Keratinocyte (primary cell): Measurements from ENCODE around the gene RTN1. TPM values are rescaled to one million over a fixed set of nuclear protein-coding genes. Genes with fewer than 3 reads are reported as not detected.

Source experiments
- DNase-seq: peaks from one replicate; pipeline ENCODE4 v3.0.0-alpha.2; 2011; ENCODE audit warnings: low read depth, missing footprints, low spot score
- FAIRE-seq: peaks from 2 replicates; lab custom pipeline; 2011; peaks lifted over from hg19 to GRCh38; lab: Jason Lieb, UNC
- H2AFZ ChIP-seq: 2 replicates; pipeline ENCODE4 v1.6.0; 2012; ENCODE audit warnings: low read length, control low read depth, inconsistent platforms; ENCODE audit not compliant: control insufficient read depth
- H3K27ac ChIP-seq: 2 replicates; pipeline ENCODE4 v1.5.1; 2011; ENCODE audit warnings: low read length; ENCODE audit not compliant: control insufficient read depth, insufficient read depth
- H3K27me3 ChIP-seq: 3 replicates; pipeline ENCODE4 v1.6.0; 2011; ENCODE audit warnings: low read length; ENCODE audit not compliant: control insufficient read depth, insufficient read depth; ENCODE audit errors: extremely low read depth
- H3K36me3 ChIP-seq, 2 experiments: 2 replicates in 1 of 2; 3 replicates in 1 of 2; pipeline ENCODE4 v1.5.1; 2011; ENCODE audit warnings: low read length in 2 of 2, mild to moderate bottlenecking in 1 of 2; ENCODE audit not compliant: control insufficient read depth in 2 of 2, insufficient read depth in 2 of 2; ENCODE audit errors: extremely low read depth in 1 of 2
- H3K4me1 ChIP-seq: 3 replicates; pipeline ENCODE4 v1.5.1; 2011; ENCODE audit warnings: low read length; ENCODE audit not compliant: control insufficient read depth, insufficient read depth; ENCODE audit errors: extremely low read depth
- H3K4me2 ChIP-seq: 3 replicates; pipeline ENCODE4 v1.6.0; 2011; ENCODE audit warnings: low read depth, low read length; ENCODE audit not compliant: control insufficient read depth, insufficient read depth; ENCODE audit errors: extremely low read depth
- H3K4me3 ChIP-seq, 3 experiments: fragments of 200-600 bp in 1 of 3; sonication (generic) in 1 of 3; 2 replicates in 2 of 3; 3 replicates in 1 of 3; pipeline ENCODE4 v1.5.1; 2011 to 2016; ENCODE audit warnings: low read length in 3 of 3, mild to moderate bottlenecking in 3 of 3, control low read depth in 2 of 3, inconsistent platforms in 1 of 3, low read depth in 1 of 3, mixed read lengths in 1 of 3, mixed run types in 1 of 3, moderate library complexity in 1 of 3; ENCODE audit not compliant: control insufficient read depth in 2 of 3, insufficient read depth in 2 of 3; ENCODE audit errors: extremely low read depth in 1 of 3
- H3K79me2 ChIP-seq: 2 replicates; pipeline ENCODE4 v1.6.0; 2012; ENCODE audit warnings: low read length; ENCODE audit not compliant: control insufficient read depth, insufficient read depth
- H3K9ac ChIP-seq: 3 replicates; pipeline ENCODE4 v1.6.0; 2011; ENCODE audit warnings: low read length; ENCODE audit not compliant: control insufficient read depth, insufficient read depth; ENCODE audit errors: extremely low read depth
- H3K9me1 ChIP-seq: 3 replicates; pipeline ENCODE4 v1.6.0; 2011; ENCODE audit warnings: low read length; ENCODE audit not compliant: control insufficient read depth, insufficient read depth; ENCODE audit errors: extremely low read depth
- H3K9me3 ChIP-seq: 2 replicates; pipeline ENCODE4 v1.5.1; 2012; ENCODE audit warnings: low read depth, low read length; ENCODE audit not compliant: control insufficient read depth
- H4K20me1 ChIP-seq: 3 replicates; pipeline ENCODE4 v1.6.0; 2011; ENCODE audit warnings: low read length; ENCODE audit not compliant: control insufficient read depth, insufficient read depth; ENCODE audit errors: extremely low read depth
- CTCF ChIP-seq, 3 experiments: IDR thresholded peaks in 1 of 3; conservative IDR thresholded peaks in 1 of 3; optimal IDR thresholded peaks in 1 of 3; 2 replicates in 2 of 3; 3 replicates in 1 of 3; pipeline versions ENCODE3 to v1.5.1; 2011; ENCODE audit warnings: low read length in 3 of 3, mild to moderate bottlenecking in 3 of 3, moderate library complexity in 2 of 3, control low read depth in 1 of 3, inconsistent platforms in 1 of 3; ENCODE audit not compliant: insufficient read depth in 2 of 3; ENCODE audit errors: extremely low read depth in 1 of 3
- EZH2 ChIP-seq: IDR thresholded peaks from one replicate; pipeline ENCODE4 v1.6.1; 2012; ENCODE audit warnings: inconsistent platforms, mild to moderate bottlenecking, low read length, moderate library complexity
- dilution Hi-C: fragments of 300-500 bp; cut with MboI; formaldehyde crosslinking; loops from one replicate; pipeline ENCODE4 v1.7.0; 2020; ENCODE audit warnings: low sequenced_read_pairs; ENCODE audit not compliant: extremely low pct_ligation_motif_present
- polyA plus RNA-seq, 5 experiments: library from polyadenylated mRNA; depleted of rRNA in 3 of 5; stranded (reverse) in 3 of 5; stranded (forward) in 1 of 5; unstranded in 1 of 5; fragments of >200 nt; gene quantifications; 1 replicate in 1 of 5; 2 replicates in 3 of 5; 3 replicates in 1 of 5; pipeline versions ENCODE4 v1.2.1 to v1.2.3, GENCODE V29; 2011 to 2012; ENCODE audit warnings: missing spikeins in 2 of 5, low read depth in 1 of 5, low replicate concordance in 1 of 5

The RTN1 gene
- polyA plus RNA-seq, 1 donor (not counting 4 experiments of a cell fraction or from before 2014, with no cell fraction given), result 0.05 TPM

GRCh38 chr14:59895721-59896120 is 25.1 kb upstream of the RTN1 start:
- no peaks in the 10 kb centered on the region for H3K4me1 ChIP-seq
- FAIRE-seq (no peak), DNase-seq (no peak)
- no peaks in the 10 kb centered on the region for H3K79me2 ChIP-seq
- H3K4me2 ChIP-seq, result no peak overlapping the region
- no peak overlapping the region for H3K4me3 ChIP-seq
- H3K9me1 ChIP-seq, result no peaks in the 10 kb centered on the region
- dilution Hi-C loops, result no loop called here
- H3K27ac ChIP-seq, result no peak overlapping the region
- no peak overlapping the region for H3K9ac ChIP-seq
- no peaks in the 10 kb centered on the region for H3K27me3 ChIP-seq
- no peaks in the 10 kb centered on the region for H3K9me3 ChIP-seq
- TF ChIP-seq EZH2, result no peak
- no peak for TF ChIP-seq CTCF (optimal IDR thresholded peaks at IDR 0.05 in 1 of 3, IDR thresholded peaks at IDR 0.05 in 1 of 3, conservative IDR thresholded peaks at IDR 0.05 in 1 of 3; ENCODE audit: extremely low read depth in 1 of 3, insufficient read depth in 2 of 3, low read length in 3 of 3)
- H4K20me1 ChIP-seq, result no peaks in the 10 kb centered on the region
- no peak overlapping the region for H2AFZ ChIP-seq
- H3K36me3 ChIP-seq, result no peaks in the 10 kb centered on the region

GRCh38 chr14:59890676-59891075 is 20.1 kb upstream of the RTN1 start:
- Histone ChIP-seq H3K79me2 (no peaks in the 10 kb centered on the region), H3K36me3 (no peaks in the 10 kb centered on the region), H3K9me3 (no peaks in the 10 kb centered on the region), H2AFZ (no peak overlapping the region), H3K9me1 (no peaks in the 10 kb centered on the region), H3K4me2 (no peak overlapping the region), H3K4me3 (no peak overlapping the region), H3K27me3 (no peaks in the 10 kb centered on the region), H3K27ac (no peak overlapping the region), H3K9ac (no peak overlapping the region), H4K20me1 (no peaks in the 10 kb centered on the region), H3K4me1 (no peaks in the 10 kb centered on the region)
- DNase-seq, result no peak
- no peak for FAIRE-seq
- TF ChIP-seq CTCF (optimal IDR thresholded peaks at IDR 0.05 in 1 of 3, IDR thresholded peaks at IDR 0.05 in 1 of 3, conservative IDR thresholded peaks at IDR 0.05 in 1 of 3; ENCODE audit: extremely low read depth in 1 of 3, insufficient read depth in 2 of 3, low read length in 3 of 3), result no peak
- no peak for TF ChIP-seq EZH2
- dilution Hi-C loops, result no loop called here
